HG02938 (cell line): Measurements from ENCODE around the gene GPHN.

Experiments
- ATAC-seq: cut with Tn5 transposase; IDR thresholded peaks from one replicate; pipeline ENCODE4 v1.9.1; 2021; ENCODE audit warnings: mild to moderate bottlenecking, moderate library complexity; ENCODE audit not compliant: unreplicated experiment

Gene GPHN

DNA sequence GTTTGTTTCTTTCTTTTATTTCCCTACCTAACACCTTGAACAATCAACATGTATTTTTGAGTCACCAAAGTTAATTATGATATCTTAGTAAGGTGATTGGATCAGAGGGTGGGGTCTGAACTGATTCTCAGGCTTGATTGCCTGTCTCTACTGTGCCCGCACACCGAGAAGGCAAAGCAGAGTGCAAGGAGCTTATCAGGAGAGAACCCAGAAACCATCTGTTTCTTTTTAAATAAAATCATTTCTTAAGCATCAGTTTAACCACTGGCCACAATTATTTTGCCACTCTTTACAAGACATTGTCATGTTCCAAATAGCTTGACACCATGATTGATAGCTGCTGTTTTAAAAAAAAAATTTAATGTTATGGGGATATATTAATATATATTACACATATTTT lies 684.4 kb downstream of the GPHN start:
- no peak for ATAC-seq

DNA sequence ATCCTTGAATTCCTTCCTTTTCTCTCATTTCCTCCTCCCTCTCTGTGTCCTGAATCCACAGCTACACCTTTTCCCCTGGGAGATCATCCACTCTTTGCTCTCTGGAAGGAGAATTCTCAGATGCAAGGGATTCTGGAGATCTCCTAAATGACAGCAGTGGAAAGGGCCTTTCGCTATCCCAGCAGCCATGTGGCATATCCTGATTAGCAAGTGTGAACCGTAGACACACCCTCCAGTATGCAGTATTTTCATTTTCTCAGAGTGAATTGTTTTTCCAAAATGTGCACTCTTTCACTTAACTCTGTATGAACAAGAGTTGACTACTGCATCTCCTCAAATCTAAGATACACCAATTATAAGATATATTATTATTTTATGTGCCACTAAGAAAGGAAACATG lies 687.3 kb downstream of the GPHN start:
- no peak for ATAC-seq

DNA sequence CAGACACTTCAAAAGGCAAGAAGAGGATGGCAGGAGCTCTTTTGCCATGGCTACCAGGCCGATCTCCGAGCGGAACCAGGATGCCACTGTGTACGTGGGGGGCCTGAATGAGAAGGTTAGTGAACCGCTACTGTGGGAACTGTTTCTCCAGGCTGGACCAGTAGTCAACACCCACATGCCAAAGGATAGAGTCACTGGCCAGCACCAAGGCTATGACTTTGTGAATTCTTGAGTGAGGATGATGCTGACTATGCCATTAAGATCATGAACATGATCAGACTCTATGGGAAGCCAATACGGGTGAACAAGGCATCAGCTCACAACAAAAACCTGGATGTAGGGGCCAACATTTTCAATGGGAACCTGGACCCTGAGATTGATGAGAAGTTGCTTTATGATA lies 691.1 kb downstream of the GPHN start:
- ATAC-seq: no peak

DNA sequence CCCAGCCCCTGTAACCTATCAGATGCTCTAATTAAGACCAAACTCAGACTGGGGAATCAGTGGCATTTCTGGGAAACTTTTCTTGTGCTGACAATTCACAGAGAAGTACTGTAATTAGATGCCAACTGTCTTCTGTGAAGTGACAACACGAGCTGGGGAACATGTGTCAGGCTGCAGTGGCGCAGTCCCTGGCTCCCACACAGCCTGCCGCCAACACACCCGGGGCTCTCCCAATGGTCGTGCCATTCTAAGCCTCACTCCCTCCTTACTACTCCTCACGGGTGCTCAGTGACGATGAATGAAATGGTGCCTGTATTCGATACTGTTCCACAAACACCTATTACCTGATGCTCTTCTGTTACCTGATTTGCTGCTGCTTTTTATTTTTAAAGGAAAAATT lies 699.9 kb downstream of the GPHN start:
- no peak for ATAC-seq

DNA sequence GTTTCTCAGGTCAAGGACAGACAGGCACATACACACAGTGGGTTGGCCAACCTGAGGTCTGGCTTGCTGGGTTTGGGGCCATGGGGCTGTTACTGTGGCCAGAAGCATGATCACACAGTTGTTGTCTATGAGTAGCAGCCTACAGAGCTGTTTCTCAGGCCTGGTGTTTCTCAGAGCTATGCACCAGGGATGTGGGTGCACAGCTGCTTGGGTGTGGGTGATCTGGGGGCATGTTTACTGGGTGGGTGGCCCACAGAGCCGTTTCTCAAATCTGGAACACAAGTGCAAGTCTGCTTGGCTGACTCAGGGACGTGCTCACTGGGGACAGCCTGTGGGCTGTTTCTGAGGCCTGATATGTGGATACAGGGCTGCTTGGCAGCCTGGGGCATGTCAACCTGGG lies 710.2 kb downstream of the GPHN start:
- no peak for ATAC-seq

DNA sequence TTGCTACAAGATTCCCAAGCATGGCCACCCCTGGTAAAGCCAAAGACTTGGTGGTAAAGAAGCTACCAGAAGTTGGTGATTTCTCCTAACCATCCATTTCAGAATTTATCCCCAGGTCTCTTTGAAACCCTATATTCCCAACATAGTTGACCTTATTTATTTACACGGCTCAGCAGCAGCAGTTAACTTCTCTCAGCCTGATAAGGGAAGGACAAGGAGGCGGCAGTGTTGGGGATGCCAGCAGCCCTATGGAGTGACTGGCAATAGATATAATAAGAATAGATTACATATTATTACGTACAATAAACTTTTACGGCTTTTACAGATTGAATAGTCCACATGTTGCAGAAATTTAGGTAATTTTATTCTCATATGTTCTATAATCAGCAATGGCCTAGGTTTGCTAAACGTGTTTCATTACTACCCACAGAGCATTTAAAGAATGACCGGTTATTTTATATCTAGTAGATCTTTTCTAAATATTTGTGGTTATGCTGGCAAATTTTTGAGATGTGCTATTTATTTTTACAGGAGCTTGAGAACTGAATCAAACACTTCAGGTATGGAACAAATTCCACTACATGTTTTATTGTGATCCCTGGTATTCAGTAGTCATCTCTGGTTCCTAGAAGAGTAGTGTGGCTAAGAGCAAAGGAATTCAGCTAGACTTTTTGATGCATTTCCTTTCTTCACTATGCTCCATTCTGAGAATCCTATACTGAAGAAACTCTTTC lies 713.5 kb downstream of the GPHN start:
- no peak for ATAC-seq

DNA sequence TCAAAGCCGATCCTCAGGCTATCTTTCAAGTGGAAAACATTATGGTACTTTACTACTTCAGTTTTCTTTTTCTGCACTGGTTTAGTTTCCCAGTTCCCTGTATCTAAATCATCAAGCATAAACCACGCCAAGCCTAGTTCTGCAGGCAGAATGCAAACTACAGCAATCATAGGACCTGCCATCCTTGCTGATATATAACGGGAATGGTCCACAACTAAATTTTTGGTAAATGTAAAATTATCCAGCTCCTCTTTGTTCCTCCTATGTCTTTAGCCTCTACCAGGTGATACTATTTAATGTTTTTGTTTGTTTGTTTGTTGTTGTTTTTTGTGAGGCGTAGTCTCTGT lies 714.0 kb downstream of the GPHN start:
- ATAC-seq: no peak

DNA sequence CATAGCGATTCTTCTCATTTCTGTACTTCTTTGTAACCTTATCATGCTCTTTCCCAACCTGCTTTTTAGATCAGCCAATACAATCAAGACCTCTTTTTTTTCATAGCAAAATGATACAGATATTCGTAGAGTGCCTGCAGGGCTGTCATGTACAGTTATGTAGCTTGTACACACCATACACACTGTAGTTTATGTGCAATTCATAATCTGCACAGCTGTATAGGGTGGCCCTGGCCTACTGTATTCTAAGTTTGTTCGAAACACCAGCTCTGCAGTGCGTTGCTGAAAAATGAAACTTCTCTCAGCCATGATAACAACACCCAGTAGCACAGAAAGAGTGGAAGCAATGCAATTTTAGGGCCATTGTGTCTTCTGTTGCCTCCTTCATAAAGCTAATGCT lies 717.6 kb downstream of the GPHN start:
- ATAC-seq: no peak

DNA sequence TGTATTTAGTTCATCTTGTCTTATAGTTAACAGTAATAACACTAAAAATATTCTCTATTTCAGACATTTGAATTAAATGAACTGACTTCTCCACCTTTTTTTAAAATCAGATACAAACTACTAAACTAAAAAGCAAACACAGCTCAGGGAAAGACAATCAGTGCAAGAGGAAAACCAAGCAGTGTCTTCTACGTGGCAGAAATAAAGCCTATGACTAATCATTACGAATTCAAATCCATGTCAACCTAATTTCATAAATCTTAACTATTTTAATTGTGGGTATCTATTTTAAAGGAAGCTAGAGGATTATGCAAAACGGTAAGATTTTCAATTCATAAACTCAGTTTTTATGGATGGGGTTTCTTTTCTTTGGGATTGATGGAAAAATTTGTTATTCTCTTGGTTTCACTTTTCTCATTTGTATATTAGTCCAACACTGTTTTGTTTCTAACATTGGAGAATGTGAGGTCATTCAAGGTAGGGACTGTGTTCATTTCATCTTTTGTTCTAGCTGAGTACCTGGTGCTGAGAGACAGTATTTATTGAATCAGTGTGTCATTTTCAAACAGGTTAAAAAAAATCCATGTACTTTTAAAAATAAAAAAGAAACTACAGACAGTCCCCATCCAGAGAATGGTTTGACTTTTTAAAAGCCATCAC lies 720.5 kb downstream of the GPHN start:
- no peak for ATAC-seq
